GM21529 (cell line): ENCODE data around the gene DNASE2.

Experiments used
- ATAC-seq: cut with Tn5 transposase; IDR thresholded peaks from one replicate; pipeline ENCODE4 v1.9.1; 2021; ENCODE audit not compliant: unreplicated experiment

The DNASE2 gene

DNA sequence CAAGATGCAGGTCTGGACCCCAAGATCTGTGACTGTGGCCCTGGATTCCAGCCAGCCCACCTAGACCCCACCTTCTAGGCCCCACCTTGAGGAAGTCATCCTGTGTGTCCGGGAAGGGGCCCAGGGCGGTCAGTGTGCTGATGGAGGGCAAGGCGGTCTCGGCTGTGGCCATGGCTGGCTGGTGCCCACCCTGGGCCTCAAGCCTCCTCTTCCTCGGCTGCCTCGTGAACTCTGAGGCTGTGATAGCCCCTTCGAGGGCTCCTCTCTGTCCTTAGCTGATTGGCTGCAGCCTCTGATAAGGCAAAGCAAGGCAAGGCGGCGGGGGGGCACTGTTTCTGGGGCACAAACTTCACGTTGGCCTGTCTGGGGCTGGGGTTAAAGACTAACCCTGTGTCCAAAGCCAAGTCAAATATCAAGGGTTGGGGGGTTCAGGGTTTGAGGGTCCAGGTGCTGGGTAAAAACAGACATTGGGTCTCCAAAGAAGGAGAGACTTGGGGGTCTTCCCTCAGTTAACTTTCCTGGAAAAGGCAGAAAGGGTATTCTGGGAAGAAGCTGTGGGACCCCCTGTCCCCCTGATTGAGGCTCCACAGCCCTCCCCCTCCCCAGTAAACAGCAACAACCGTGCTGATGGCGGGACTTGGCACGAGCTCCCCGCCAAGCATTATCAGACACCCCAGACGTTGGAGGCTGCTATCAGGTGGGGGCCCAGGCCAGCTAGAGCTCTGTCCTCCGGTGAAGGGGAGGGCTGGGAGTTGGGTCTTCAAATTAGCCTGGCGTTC lies 5.9 kb upstream of the DNASE2 start, which contains the start of gene KLF1:
Gene KLF1 (minus strand): TSS at position 233 of the 779 bp plus-strand sequence. CDS start 61 bp downstream, at position 172.
- no peak for ATAC-seq

DNA sequence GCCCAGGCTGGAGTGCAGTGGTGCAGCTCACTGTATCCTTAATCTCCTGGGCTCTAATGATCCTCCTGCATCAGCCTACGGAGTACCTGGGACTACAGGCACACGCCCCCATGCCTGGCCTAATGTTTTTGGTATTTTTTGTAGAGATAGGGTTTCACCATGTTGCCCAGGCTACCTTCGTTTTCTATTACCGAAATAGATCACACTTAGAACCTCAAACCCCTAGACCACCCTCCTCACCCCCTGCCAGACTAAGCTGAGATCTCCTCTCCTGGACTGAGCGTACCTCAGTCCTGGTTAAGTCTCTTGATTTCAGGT lies 5.4 kb upstream of the DNASE2 start:
- ATAC-seq, result no peak

DNA sequence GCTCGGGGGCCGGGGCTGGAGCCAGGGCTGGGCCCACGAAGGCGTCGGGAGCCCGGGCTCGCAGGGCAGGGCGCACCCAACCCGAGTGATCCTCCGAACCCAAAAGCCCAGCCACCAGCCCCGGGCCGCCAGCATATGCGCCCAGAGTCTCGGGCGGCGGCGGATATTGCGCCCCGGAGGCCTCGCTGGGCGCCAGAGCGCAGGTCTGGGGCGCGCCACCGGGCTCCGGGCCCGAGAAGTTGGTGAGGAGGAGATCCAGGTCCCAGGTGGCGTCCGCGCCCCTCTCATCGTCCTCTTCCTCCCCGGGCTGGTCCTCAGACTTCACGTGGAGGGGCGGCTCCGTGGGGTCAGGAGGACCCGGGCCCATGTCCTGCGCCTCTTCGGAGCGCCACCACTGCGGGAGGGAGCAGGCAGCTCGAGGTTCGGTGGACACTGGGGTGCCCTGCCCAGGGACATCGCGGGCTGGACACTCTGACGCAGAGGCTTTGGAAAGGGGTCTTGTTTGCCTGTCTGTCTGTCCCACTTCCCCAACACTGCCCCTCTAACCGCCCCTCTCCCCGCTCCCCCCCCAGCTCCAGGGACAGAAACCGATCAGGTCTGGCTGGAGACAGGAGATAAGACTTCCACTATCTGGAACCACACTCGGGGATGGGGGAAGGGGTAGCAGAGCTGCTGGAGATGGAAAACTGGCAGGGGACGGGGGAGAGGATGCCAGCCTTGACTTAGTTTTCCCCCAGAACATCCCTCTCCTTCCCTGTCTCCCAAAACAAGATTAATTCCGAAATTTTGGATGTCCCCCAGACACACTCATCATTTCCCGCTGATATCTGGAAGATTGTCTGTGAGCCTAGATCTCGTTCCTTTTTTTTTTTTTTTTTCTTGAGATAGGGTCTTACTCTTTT lies 4.8 kb upstream of the DNASE2 start:
- no peak for ATAC-seq

DNA sequence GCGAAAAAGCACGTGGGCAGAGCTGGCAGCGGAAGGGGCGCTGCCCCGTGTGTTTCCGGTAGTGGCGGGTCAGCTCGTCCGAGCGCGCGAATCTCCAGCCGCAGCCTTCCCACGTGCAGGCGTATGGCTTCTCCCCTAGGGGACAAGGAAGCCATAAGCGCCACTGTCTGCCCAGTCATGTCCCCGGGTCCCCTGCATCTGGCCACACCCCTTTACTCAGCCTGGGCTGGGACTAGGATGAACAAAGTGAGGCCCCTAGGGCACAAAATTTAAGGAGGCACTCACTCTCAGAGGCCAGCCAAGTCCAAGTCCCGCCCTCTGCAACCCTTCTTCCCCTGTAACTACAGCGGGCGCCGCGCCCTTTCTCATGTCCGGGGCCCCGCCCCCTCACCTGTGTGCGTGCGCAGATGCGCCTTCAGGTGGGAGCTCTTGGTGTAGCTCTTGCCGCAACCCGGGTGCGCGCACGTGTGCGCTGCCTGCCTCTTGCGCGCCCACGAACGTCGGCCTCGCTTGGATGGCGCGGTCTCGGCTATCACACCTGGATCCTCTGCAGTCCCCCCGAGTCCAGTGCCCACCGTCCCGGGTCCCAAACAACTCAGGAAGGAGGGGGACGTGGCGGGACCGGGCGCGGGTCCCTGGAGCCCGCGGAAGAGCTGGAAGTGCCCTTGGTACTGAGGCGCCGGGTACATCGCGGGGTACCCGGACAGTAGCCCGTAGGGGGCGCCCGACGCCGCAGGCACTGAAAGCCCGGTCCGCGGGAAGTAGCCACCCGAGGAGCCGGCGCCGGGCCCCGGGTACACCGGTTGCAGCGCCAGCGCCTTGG lies 3.9 kb upstream of the DNASE2 start:
- ATAC-seq, result no peak

DNA sequence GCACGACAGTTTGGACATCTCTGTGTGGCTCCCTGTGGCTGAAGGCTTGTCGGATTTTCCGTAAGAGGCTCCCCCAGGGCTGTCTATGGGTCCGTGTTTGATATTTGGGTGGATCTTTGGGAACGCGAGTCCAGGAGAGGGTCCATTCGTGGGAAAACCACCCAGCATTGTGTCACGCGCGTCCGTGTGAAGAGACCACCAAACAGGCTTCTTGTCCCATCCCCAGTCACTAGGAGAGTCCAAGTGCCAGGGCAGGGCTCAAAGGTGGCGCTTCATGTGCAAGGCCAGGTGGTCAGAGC lies 3.3 kb upstream of the DNASE2 start:
- ATAC-seq, result no peak

DNA sequence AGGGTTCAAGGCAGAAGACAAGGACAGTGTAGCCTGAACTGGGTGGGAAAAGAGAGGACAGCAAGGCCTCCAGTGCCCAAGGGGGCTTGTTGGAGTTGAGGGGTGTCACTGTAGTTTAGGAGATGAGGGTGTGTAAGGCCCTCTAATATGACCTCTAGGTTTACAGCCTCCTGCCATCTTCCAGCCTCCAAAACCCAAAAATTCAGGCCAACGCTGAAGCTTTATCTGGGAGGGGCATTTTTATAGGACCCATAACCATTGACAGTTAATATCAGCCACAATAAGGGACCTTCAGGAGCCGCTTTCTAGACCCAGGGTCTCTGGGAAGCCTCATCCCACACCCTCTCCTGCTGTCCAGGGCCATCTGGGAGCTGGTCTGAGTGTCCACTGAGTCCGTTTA lies 3.0 kb upstream of the DNASE2 start:
- no peak for ATAC-seq

DNA sequence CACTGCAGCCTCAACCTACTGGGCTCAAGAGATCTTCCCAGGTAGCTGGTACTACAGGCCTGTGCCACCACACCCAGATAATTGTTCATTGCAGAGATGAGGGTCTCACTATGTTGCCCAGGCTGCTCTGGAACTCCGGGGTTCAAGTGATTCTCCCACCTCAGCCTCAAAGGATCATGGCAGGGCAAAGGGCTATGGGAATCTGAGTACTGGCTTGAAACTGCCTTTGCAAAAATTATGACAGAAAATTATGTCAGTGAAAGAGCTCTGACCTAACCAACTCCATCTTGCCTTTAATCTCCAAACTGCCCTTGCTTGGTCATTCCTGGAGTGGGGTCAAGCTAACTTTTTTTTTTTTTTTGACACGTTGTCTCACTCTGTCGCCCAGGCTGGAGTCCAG lies 1.3 kb upstream of the DNASE2 start:
- ATAC-seq, result no peak

- peak; percentile 19 for ATAC-seq
Observed at GRCh38 chr19:12880551-12881171, 588 bp downstream of the DNASE2 start.

DNA sequence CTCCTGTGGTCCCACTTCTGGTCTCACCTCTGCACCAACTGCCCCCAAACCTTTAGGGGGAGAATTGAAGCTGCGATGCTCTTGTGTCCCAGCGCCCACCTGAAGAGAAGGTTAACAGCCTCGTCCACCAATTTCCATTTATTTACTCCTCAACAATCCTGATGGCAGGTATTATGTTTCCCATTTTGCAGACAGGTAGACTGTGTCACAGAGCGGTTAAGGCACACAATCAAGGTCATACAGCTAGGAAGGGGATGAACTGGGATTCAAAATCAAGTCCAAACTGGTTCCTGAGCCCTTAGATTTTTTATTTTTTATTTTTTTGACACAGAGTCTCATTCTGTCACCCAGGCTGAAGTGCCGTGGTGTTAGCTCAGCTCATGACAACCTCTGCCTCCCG lies 6.2 kb downstream of the DNASE2 start:
- ATAC-seq, result no peak

- no peak for ATAC-seq
Observed at GRCh38 chr19:12873891-12874745, 7.1 kb downstream of the DNASE2 start.

DNA sequence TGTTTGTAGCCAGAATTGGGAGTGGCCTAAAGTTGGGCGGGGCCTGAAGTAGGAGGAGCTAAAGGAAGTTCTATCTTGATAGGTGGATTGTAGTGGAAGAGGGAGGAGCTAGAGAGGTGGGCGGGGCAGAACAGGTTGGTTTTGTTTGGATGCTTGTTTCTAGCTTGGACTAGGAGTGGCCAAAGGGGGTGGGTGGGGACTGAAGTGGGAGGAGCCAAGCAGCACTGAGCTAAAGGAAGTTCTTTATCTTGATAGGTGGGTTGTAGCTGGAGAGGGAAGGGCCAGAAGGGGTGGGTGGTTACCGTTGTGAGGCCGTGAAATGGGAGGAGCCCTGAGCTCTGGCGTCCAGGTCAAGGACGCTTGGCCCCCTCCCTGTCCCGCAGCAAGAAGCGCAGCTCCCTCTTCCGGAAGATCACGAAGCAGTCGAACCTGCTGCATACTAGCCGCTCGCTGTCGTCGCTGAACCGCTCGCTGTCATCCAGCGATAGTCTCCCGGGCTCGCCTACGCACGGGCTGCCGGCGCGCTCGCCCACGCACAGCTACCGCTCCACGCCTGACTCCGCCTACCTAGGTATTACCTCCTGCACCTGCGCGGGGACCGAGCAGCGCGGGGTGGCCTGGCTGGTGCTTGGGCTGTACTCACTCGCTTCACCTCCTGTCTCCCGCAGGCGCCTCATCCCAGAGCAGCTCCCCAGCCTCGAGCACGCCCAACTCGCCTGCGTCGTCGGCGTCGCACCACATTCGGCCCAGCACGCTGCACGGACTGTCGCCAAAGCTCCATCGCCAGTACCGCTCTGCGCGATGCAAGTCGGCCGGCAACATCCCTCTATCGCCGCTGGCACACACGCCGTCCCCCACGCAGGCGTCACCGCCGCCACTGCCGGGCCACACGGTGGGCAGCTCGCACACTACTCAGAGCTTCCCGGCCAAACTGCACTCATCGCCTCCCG lies 8.0 kb downstream of the DNASE2 start:
- no peak for ATAC-seq

- no peak for ATAC-seq
Observed at GRCh38 chr19:12872255-12872654, 9.0 kb downstream of the DNASE2 start.

DNA sequence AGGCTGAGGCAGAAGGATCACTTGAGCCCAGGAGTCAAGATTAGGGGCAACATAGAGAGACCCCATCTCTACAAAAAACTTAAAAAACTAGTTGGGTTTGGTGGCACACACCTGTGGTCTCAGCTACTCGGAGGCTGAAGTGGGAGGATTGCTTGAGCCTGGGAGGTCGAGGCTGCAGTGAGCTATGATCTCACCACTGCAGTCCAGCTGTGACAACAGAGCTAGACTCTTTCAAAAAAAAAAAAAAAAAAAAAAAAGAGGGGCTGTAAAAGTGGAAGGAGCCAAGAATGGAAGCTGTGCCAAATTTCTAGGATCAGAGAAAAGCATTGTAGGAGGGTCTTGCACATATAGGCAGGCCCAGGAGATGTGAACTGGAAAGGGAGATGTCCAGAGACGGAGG lies 9.6 kb downstream of the DNASE2 start:
- ATAC-seq, result no peak

DNA sequence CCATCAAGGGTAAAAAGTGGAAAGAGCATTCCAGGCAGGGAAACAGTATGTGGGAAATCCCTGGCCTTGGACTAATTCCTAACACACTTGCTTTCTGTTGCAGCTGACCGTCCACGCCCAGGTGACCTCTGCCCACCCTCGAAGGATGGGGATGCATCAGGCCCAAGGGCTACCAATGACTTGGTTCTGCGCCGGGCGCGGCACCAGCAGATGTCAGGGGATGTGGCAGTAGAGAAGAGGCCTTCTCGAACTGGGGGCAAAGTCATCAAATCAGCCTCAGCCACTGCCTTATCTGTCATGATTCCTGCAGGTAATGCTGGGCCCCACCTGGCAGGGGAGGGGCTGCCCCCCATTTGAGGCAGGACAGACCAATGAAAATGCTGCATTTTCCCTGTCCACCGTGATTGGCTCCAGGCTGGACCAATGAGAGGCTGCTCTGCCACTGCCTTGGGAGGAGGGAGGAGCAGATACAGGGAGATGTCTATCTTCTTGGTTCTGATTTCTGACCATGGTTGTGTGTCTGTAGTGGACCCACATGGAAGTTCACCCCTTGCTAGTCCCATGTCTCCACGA lies 12.6 kb downstream of the DNASE2 start:
- ATAC-seq, result no peak

GRCh38 chr19:12867120-12868099 lies 13.8 kb downstream of the DNASE2 start:
- ATAC-seq, result peak; percentile 72

GRCh38 chr19:12866416-12867119 lies 14.7 kb downstream of the DNASE2 start:
- no peak for ATAC-seq
